ENCODE results near the gene ESM1.

ESM1 gene

GRCh38 chr5:54996466-54996865, 11.1 kb upstream of the ESM1 start:
- TF ChIP-seq CTCF (IDR thresholded peaks at IDR 0.05; ENCODE audit: low read depth, low read length, missing control alignments) = no peak
- no peak for DNase-seq (ENCODE audit: low read depth)
- H3K4me3 ChIP-seq (ENCODE audit: low read depth, low read length) = no peak overlapping the region

- DNase-seq (ENCODE audit: low read depth) = no peak
- no peak for TF ChIP-seq CTCF (IDR thresholded peaks at IDR 0.05; ENCODE audit: low read depth, low read length, missing control alignments)
- no peak overlapping the region for H3K4me3 ChIP-seq (ENCODE audit: low read depth, low read length)
These were observed 9.8 kb upstream of the ESM1 start for GRCh38 chr5:54995168-54995567.

- no peak for TF ChIP-seq CTCF (IDR thresholded peaks at IDR 0.05; ENCODE audit: low read depth, low read length, missing control alignments)
- H3K4me3 ChIP-seq (ENCODE audit: low read depth, low read length) = no peak overlapping the region
- no peak for DNase-seq (ENCODE audit: low read depth)
These were observed 9.2 kb upstream of the ESM1 start for GRCh38 chr5:54994628-54995027.

GRCh38 chr5:54993318-54993717, 7.9 kb upstream of the ESM1 start:
- DNase-seq (ENCODE audit: low read depth) = no peak
- TF ChIP-seq CTCF (IDR thresholded peaks at IDR 0.05; ENCODE audit: low read depth, low read length, missing control alignments) = no peak
- no peak overlapping the region for H3K4me3 ChIP-seq (ENCODE audit: low read depth, low read length)

GRCh38 chr5:54991416-54991815, 6.0 kb upstream of the ESM1 start:
- no peak for DNase-seq (ENCODE audit: low read depth)
- H3K4me3 ChIP-seq (ENCODE audit: low read depth, low read length) = no peak overlapping the region
- TF ChIP-seq CTCF (IDR thresholded peaks at IDR 0.05; ENCODE audit: low read depth, low read length, missing control alignments) = no peak

GRCh38 chr5:54990841-54991258, 5.5 kb upstream of the ESM1 start:
- no peak overlapping the region for H3K4me3 ChIP-seq (ENCODE audit: low read depth, low read length)
- no peak for TF ChIP-seq CTCF (IDR thresholded peaks at IDR 0.05; ENCODE audit: low read depth, low read length, missing control alignments)
- DNase-seq (ENCODE audit: low read depth) = no peak

- no peak for TF ChIP-seq CTCF (IDR thresholded peaks at IDR 0.05; ENCODE audit: low read depth, low read length, missing control alignments)
- no peak overlapping the region for H3K4me3 ChIP-seq (ENCODE audit: low read depth, low read length)
- no peak for DNase-seq (ENCODE audit: low read depth)
These were observed 3.4 kb upstream of the ESM1 start for GRCh38 chr5:54988817-54989216.
